Fibroblast of villous mesenchyme (primary cell): ENCODE measurements around the gene TEX54. TPM values are rescaled to one million over a fixed set of nuclear protein-coding genes. Genes with fewer than 3 reads are reported as not detected.

ENCODE experiments used
- DNase-seq: peaks from one replicate; pipeline ENCODE4 v3.0.0-alpha.2; 2010; ENCODE audit warnings: low read depth
- H3K4me3 ChIP-seq: 2 replicates; pipeline ENCODE4 v1.5.1; 2011; ENCODE audit warnings: low read depth, mild to moderate bottlenecking, low read length
- small RNA-seq: library from RNA; depleted of rRNA; stranded (forward); fragments of <200 nt; gene quantifications from one replicate; pipeline ENCODE3, GENCODE V24; 2012
- total RNA-seq: library from RNA; depleted of rRNA; stranded (reverse); fragments of >200 nt; gene quantifications from 2 replicates; pipeline ENCODE4 v1.2.3, GENCODE V29; 2012
- TF ChIP-seq, protein P1 (sequence below): IDR thresholded peaks from 2 replicates; pipeline ENCODE4 v1.5.1; 2012; ENCODE audit warnings: low read depth, mild to moderate bottlenecking, low read length; ENCODE audit not compliant: insufficient read depth

Gene TEX54
- total RNA-seq, 1 donor, result not detected

DNA sequence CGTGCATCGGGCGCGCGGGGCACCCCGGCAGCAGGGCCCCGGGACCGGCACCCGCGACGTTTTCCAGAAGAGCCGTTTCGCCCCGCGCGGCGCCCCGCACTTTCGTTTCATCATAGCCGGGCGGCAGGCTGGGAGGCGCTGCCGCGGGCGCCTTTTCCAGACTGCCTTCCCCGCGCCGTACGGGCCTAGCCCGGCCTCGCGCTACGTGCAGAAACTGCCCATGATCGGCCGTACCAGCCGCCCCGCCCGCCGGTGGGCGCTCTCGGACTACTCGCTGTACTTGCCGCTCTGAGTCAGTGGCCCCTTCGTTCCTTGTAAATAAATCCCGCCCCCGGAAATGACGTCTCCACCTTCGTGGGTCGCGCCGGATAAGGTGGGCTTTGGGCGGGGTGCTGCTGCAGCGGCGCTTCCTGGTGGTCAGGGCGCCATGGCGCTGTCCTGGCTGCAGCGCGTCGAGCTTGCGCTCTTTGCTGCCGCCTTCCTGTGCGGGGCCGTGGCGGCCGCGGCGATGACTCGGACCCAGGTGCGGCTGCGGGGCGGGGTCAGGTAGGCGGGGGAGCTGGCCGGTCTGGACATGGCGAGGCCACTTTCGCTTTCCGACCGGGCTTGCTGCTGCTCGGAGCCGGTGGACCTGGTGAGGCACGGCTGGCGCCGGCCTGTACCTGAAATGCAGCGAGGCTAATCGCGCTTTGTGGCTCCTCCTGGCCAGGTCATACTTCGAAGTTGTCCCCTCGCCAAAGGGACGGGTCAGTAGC is 45.5 kb downstream of the TEX54 start, which contains the start of gene TMEM179B:
TSS of gene TMEM179B (plus strand) at position 398 of the 755 bp plus-strand sequence. CDS start at position 428, 30 bp downstream.
- TF ChIP-seq, protein P1, sequence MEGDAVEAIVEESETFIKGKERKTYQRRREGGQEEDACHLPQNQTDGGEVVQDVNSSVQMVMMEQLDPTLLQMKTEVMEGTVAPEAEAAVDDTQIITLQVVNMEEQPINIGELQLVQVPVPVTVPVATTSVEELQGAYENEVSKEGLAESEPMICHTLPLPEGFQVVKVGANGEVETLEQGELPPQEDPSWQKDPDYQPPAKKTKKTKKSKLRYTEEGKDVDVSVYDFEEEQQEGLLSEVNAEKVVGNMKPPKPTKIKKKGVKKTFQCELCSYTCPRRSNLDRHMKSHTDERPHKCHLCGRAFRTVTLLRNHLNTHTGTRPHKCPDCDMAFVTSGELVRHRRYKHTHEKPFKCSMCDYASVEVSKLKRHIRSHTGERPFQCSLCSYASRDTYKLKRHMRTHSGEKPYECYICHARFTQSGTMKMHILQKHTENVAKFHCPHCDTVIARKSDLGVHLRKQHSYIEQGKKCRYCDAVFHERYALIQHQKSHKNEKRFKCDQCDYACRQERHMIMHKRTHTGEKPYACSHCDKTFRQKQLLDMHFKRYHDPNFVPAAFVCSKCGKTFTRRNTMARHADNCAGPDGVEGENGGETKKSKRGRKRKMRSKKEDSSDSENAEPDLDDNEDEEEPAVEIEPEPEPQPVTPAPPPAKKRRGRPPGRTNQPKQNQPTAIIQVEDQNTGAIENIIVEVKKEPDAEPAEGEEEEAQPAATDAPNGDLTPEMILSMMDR, result peak; percentile 63
- DNase-seq, result peak; percentile 99
- peak within 1 kb of the TSS; percentile 97 for H3K4me3 ChIP-seq

DNA sequence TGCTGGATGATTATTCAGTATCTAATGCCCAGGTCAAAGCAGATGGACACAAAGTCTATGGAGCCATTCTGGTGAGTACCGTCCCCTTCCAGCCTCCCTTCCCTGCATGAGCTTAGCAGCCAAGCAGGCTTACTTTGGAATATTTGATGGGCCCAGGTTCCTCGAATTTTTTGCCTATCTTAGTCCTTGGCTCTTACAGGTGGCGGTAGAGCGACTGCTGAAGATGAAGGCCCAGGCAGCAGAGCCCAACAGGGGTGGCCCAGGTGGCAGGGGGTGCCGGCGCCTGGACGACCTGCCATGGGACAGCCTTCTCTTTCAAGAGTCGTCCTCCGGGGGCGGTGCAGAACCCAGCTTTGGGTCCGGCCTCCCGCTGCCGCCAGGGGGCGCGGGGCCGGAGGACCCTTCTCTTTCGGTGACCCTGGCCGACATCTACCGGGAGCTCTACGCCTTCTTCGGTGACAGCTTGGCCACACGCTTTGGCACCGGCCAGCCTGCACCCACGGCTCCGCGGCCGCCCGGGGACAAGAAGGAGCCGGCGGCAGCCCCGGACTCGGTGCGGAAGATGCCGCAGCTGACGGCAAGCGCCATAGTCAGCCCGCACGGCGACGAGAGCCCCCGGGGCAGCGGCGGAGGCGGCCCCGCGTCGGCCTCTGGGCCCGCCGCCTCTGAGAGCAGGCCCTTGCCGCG is 46.2 kb downstream of the TEX54 start:
- TF ChIP-seq, protein P1, result peak; percentile 99
- peak; percentile 84 for DNase-seq
- H3K4me3 ChIP-seq, result peak overlapping the region; percentile 97

DNA sequence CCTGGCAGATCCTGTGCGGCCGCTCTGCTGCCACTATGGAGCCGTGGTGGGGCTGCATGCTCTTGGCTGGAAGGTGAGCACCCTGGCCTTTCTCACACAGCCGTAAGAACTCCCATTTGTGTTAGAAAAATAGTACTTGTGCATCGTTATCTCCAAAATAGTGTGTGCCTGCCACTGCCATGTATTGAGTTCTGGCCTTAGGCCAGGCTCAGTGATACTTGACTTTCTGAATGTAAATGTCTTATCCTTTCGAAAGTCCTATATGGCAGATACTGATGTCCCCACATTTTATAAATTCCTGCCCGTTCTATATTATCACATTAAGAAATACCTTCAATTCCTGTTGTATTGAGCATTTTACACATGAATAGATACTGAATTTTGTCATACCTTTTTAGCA is 49.9 kb downstream of the TEX54 start:
- no peak for DNase-seq
- H3K4me3 ChIP-seq, result no peak overlapping the region
- TF ChIP-seq, protein P1, result no peak

Small RNA genes within 50 kb of the gene (small RNA-seq; reads per million reads assigned to genes)
- 0.94 reads per million, percentile 7 among the genes with 10 or more reads in this experiment for gene MIR6514
- not detected for gene RF00099
- gene RNU6-118P, result not detected
- not detected for gene SNORD22
- gene SNORD26, result not detected
- not detected for gene SNORD27
- not detected for gene SNORD28
- 69.5 reads per million, percentile 96 among the genes with 10 or more reads in this experiment for gene SNORD30

Other genes starting within 250 kb of the TEX54 start
- 4.3 and 5.2 TPM in 2 replicates for gene TUT1, start 241.3 kb downstream of the TEX54 start, total RNA-seq
- gene MTA2, start 231.0 kb downstream of the TEX54 start, total RNA-seq, result 145 and 197 TPM in 2 replicates
- 15.5 and 21.6 TPM in 2 replicates for gene EML3, start 220.1 kb downstream of the TEX54 start, total RNA-seq
- gene ROM1, start 219.6 kb downstream of the TEX54 start, total RNA-seq, result 2.9 and 3.0 TPM in 2 replicates
- gene B3GAT3, start 210.9 kb downstream of the TEX54 start, total RNA-seq, result 35.4 and 36.3 TPM in 2 replicates
- 178 and 211 TPM in 2 replicates for gene GANAB, start 186.2 kb downstream of the TEX54 start, total RNA-seq
- 20.7 and 21.6 TPM in 2 replicates for gene INTS5, start 179.5 kb downstream of the TEX54 start, total RNA-seq
- gene C11orf98, start 167.6 kb downstream of the TEX54 start, total RNA-seq, result 23.7 and 27.7 TPM in 2 replicates
- gene CSKMT, start 167.5 kb downstream of the TEX54 start, total RNA-seq, result 4.5 and 7.8 TPM in 2 replicates
- 6.5 and 10.0 TPM in 2 replicates for gene UQCC3, start 161.2 kb downstream of the TEX54 start, total RNA-seq
- gene LBHD1, start 160.6 kb downstream of the TEX54 start, total RNA-seq, result 4.3 and 7.4 TPM in 2 replicates
- 52.7 and 108 TPM in 2 replicates for gene UBXN1, start 153.8 kb downstream of the TEX54 start, total RNA-seq
- 6.9 and 15.5 TPM in 2 replicates for gene LRRN4CL, start 143.3 kb downstream of the TEX54 start, total RNA-seq
- 53.5 and 59.3 TPM in 2 replicates for gene BSCL2, start 125.4 kb downstream of the TEX54 start, total RNA-seq
- gene GNG3, start 125.2 kb downstream of the TEX54 start, total RNA-seq, result not detected in 2 replicates
- 15.5 and 17.3 TPM in 2 replicates for gene HNRNPUL2, start 105.4 kb downstream of the TEX54 start, total RNA-seq
- gene TTC9C, start 104.4 kb downstream of the TEX54 start, total RNA-seq, result 28.0 and 36.7 TPM in 2 replicates
- 12.9 and 13.4 TPM in 2 replicates for gene ZBTB3, start 78.7 kb downstream of the TEX54 start, total RNA-seq
- 45.8 and 55.7 TPM in 2 replicates for gene POLR2G, start 71.3 kb downstream of the TEX54 start, total RNA-seq
- gene TAF6L, start 61.4 kb downstream of the TEX54 start, total RNA-seq, result 16.8 and 22.2 TPM in 2 replicates
- 38.0 and 45.8 TPM in 2 replicates for gene TMEM179B, start 45.4 kb downstream of the TEX54 start, total RNA-seq
- gene TMEM223, start 40.8 kb downstream of the TEX54 start, total RNA-seq, result 14.5 and 14.7 TPM in 2 replicates
- gene NXF1, start 27.4 kb downstream of the TEX54 start, total RNA-seq, result 28.3 and 33.2 TPM in 2 replicates
- gene STX5, start 790 bp downstream of the TEX54 start, total RNA-seq, result 35.1 and 47.5 TPM in 2 replicates
- gene WDR74, start 6.7 kb upstream of the TEX54 start, total RNA-seq, result 36.1 and 39.7 TPM in 2 replicates
- 117 and 190 TPM in 2 replicates for gene SLC3A2, start 48.1 kb upstream of the TEX54 start, total RNA-seq
- gene CHRM1, start 88.5 kb upstream of the TEX54 start, total RNA-seq, result not detected in 2 replicates
- gene SLC22A6, start 152.1 kb upstream of the TEX54 start, total RNA-seq, result not detected in 2 replicates
- gene SLC22A8, start 183.0 kb upstream of the TEX54 start, total RNA-seq, result not detected in 2 replicates